ENCODE results near the gene C19orf12.

Gene C19orf12

DNA sequence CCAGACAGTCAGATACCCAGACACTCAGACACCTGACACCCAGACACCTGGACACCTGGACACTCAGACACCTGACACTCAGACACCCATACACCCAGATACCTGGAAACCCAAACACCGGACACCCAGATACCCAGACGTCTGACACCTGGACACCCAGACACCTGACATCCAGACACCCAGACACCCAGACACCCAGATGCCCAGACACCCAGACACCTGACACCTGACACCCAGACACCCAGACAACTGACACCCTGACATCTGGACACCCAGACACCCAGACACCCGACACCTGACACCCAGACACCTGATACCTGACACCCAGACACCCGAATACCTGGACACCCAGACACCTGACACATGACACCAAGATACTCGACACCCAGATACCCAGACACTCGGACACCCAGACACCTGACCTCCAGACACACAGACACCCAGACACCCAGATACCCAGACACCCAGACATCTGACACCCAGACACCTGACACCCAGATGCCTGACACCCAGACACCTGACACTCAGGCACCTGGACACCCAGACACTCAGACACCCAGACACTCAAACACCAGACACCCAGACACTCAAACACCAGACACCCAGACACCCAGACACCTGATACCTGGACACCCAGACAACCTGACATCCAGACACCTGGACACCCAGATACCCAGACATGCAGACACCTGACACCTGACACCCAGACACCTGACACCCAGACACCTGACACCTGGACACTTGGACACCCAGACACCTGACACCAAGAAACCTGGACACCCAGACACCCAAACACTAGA, 19.1 kb downstream of the C19orf12 start:
- no peak for DNase-seq

DNA sequence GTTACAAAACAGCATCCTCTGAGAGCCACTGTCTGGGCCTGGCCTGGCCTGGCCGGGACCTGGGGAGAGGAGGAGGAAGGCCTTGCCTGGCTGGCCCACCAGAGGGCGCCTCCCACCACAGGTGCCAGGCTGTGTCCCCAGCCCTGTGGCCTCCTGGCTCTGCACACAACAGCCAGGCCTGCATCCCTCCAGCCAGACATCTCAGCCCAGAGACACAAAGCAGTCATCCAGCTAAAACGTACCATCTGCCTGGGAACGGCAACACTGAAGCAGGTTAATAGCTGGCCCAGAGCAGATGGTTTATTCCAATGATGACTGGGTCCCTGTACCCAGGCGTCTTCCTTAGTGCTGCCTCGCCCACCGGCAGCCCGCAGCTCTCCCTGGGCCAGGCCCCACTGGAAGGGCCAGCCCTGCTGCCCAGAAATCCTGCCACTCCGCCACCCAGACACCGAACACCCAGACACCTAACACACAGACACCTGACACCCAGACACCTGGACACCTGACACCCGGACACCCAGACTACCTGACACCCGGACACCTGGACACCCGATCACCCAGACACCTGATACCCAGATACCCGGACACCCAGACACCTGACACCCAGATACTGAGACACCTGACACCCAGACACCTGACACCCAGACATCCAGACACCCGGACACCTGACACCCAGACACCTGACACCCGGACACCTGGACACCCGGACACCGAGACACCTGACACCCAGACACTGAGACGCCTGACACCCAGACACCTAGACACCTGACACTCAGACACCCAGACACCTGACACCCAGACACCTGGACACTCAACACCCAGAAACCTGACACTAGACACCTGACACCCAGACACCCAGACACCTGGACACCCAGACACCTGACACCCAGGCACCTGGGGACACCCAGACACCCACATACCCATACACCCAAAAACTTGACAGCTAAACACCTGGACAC, 20.1 kb downstream of the C19orf12 start:
- no peak for DNase-seq

DNA sequence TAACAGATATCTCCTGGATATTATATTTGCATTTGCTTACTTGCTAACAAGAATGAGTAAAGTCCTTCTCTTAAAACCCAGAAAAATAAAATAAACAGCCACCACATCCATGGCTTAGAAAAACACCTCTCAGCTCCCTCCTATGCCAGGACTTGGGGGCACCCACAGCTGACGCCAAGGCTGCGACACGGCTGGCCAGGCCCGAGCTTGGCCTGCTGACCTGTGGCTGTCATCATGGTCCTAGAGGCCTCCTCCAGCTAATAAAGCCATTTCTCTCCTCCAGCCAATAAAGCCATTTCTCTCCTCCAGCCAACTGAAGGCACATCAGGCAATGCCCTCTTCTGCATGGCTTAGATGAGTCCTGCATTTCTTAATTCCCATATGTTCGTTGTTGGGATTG, 20.9 kb downstream of the C19orf12 start:
- DNase-seq = no peak

DNA sequence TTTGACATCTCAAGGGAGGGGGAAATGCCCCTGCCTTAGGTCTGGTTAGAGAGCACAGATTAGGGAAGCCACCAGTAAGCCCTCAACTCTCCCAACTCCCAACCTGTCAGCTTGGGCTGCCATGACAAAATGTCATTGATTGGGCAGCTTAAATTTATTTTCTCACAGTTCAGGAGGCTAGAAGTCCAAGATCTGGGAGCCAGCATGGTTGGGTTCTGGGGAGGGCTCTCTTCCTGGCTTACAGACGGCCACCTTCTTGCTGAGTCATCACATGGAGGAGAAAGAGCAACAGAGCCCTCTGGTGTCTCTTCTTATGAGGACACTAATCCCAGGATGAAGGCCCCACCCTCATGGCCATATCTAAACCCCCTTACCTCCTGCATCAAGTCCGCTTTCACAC, 24.2 kb downstream of the C19orf12 start:
- DNase-seq = no peak

DNA sequence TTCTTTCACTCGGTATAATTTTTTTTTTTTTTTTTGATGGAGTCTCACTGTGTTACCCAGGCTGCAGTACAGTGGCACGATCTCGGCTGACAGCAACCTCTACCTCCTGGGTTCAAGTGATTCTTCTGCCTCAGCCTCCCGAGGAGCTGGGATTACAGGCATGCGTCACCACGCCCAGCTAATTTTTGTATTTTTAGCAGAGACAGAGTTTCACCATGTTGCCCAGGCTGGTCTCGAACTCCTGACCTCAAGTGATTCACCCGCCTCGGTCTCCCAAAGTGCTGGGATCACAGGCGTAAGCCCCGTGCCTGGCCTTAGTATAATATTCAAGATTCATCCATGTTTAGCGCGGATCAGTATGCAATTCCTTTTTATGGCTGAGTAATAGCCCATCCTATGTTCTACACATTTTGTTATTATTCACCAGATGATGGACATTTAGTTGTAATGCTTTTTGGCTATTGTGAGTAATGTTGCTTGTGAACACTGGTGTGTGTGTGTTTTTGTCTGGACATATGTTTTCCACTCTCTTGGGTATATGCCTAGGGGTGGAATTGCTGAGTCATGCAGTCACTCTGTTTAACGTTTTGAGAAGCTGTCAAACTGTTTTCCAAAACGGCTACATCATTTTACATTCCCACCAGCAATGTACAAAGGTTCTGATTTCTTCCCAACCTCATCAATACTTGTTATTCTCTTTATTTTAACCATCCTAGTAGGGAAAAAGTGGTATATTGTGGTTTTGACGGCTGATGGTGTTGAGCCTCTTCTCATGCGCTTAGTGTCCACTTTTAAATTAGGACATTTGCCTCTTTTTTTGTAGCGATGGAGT, 26.9 kb downstream of the C19orf12 start:
- DNase-seq = no peak

DNA sequence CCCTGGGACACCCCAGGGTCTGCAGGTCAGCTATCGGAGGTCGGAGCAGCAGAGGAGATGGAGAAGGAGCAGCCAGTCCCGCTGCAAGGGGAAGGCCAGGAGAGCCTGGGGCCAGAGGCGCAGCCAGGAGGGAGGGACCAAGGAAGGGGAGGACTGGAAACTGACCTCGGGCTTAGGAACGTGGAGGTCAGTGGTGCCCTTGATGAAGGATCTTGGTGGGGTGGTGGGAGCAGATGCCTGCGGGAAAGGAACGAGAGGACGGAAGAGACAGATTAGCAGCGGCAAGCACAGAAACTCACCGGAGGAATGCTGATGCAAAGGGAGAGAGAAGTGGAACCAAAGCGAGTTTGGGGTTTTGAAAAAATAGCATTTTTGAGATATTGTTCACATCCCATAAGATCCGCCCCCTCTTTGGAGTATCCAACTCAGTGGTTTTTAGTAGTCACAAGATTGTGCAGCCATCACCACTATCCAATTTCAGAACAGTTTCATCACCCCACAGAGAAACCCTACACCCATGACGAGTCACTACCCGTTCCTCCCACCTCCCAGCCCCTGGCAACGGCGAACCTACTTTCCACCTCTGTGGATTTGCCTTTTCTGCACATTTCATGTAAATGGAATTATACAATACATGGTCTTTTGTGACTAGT, 27.7 kb downstream of the C19orf12 start:
- no peak for DNase-seq

DNA sequence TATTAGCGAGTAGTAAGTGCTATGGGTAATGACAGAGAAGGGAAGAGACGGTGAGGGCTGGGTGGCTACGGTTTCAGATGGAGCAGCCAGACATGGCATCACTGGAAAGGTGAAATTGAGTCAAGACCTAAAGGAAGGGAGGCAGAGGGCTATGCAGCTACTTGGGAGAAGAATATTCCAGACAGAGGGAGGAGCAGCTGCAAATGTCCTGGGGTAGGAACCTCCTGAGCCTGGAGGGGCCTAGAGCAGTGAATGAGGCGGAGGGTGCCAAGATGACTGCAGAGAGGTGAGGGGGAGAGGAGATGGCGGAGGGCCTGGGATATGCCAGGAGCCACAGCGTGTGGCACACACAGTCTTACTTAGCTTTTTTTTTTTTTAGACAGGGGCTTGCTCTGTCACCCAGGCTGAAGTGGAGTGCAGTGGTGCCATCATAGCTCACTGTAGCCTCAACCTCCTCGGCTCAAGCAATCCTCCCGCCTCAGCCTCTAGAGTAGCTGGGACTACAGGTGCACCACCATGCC, 28.7 kb downstream of the C19orf12 start:
- no peak for DNase-seq

DNA sequence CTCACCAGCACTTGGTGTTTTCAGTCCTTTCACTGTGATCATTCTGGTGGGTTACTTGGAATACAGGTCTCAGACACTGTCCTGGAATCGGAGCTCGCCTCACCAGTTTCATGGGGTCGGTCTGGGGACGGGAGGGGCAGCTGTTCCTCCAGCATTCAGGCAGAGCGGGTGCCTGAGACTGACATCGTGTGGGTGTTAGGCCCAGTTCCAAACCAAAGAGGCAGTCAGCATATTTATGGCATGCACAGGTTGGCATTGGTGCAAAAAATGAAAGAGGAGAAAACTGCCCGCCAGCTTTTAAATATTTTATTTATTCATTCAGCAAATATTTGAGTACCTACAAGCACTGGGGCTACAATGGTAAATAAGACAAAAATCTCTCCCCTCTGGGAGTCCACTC, 29.7 kb downstream of the C19orf12 start:
- DNase-seq = no peak

GRCh38 chr19:29683009-29683408, 32.1 kb downstream of the C19orf12 start:
- DNase-seq = no peak

GRCh38 chr19:29682236-29682895, 32.7 kb downstream of the C19orf12 start:
- no peak for DNase-seq

- DNase-seq = no peak
Observed at GRCh38 chr19:29681422-29682235, 33.4 kb downstream of the C19orf12 start.

DNA sequence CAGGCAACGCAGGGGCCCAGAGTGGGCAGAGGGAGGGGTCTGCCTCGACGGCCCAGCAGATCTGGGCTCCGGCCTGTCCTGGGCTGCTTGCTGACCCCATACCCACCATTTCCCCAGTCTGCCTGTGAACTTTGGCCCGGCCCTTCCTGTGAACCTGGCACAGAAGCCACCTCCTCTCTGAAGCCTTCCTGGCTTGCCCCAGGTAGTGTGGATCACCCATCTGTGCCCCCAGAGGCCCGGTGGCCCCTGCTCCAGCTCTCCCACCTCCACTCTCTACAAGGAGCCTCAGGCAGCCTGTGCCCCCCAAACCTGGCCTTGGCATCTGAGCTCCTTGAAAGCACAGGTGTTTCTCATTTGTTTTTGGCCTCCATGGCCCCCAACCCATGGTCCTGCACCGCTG, 34.1 kb downstream of the C19orf12 start:
- no peak for DNase-seq

GRCh38 chr19:29680447-29680846, 34.6 kb downstream of the C19orf12 start:
- DNase-seq = no peak

DNA sequence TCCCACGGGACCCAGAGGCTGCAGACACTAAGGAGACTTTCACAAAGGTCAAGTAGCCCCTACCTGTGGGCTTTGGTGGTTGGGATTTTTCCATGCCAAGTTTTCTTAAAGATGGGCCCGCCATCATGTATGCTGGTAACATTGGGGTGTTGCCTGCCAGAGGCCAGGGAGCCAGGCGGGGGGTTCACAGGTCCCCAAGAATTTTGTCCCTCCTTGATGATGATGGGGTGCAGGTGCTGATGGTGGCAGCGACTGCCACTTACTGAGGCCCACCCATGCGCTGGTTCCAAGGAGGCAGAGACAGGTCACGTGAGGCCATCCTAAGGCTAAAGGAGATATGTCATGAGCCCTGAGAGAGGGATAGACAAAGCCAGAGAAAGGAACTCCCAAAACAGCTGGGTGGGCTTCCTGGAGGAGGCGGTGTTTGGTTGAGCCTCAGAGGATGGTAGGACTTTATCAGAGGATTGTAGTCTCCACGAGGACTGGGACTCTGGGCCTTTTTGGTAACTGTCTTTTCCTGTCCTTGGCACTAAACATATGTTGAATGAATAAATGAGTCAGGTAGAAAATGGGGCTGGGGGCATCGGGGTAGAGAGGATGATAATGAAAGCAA, 35.4 kb downstream of the C19orf12 start:
- DNase-seq = no peak

DNA sequence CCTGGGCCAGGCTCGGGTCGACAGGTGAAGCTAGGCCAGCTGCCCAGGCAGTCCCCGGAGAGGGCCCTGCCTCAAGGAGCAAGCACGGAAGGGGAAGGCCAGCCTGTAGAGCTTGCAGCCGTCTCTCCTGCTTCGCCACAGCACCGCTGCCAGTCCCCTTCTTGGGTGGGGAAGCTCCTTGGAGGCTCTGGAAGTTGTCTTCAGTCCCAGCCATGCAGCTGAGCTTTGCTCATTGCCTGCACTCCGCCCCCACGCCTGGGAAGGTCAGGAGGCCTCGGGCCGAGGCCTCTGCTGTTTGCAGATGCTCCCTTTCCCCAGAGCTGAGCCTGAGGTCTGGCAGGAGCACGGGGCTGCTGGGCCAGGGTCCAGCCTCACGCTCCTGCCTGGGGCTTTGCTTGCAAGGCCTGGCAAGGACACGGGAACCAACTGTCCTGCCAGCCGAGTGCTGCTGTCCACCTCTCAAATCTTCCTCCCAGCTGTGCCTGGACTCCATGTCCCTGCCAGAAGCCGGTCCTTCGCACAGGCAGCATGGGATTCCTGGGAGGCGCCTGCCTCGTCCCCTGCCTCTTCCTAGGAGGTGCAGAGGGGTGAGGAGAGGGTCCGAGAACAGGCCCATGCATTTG, 36.5 kb downstream of the C19orf12 start:
- DNase-seq = no peak

DNA sequence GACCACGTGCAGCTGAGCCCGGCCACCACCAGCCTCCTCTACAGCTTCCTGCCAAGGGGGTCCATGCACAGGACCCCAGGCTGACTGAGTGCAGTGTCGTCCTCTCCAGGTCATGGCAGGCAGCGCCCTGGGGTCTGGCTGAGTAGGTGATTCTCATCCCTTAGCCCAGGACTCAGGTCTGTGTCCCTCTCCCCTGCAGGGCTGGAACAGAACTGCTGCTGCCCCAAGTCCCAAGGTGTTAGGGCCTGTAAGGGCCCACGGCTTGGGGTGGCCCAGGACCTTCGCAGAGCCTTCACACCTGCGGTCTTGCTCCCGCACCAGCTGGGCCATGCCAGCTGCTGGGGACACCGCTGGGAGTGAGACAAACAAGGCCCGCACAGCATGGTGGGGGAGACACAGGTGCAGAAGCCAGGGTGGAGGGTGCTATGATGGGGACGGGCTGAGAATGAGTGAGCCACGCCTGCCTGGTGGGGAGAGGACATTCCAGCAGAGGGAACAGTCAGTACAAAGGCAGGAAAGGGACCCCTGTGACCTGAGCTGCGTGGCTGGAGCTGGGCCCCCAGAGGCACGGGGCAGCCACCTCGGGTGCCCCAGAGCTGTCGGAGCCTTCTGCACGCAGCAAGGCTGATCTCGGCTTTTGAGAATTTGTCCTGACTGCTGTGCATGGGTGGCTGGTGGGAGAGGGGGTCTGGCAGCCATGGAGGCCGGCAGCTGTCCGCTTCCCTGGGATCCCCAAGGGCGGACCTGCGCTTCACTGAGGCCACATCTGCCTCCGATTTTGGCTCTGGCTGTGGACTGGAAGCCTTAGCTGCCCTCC, 37.9 kb downstream of the C19orf12 start:
- no peak for DNase-seq

DNA sequence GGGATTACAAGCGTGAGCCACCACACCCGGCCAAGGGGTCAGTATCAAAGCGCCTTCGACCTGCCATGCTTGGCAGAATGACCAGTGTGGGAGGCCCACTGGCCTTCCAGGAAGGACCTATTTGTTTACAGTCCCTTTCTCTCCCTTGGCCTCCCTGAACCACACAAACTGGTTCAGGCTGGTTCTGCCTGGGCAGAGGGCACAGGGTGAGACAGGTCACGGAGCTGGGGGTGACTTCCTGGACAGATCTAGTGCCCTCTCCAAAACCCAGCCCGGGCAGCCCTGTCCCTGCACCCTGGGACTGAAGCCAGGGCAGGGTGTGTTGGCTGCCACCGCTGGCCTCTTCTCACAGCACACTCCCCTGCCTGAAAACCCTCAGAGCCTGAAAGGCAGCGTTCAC, 38.5 kb downstream of the C19orf12 start:
- no peak for DNase-seq

- no peak for DNase-seq
Observed at GRCh38 chr19:29675650-29676186, 39.3 kb downstream of the C19orf12 start.

All from NCI-H1417 treated with DMSO at 0.1 percent for 48 hours (cell line).